Subcutaneous abdominal adipose tissue (tissue), 5 donors: ENCODE results near the gene ZMAT5.

Source experiments
- H3K27ac ChIP-seq: one replicate; pipeline ENCODE4 v1.7.0; 2013; ENCODE audit warnings: low read depth, mild to moderate bottlenecking, inconsistent platforms, low read length, moderate library complexity
- H3K27me3 ChIP-seq, 5 donors: one replicate each; pipeline ENCODE4 v1.7.0; 2013; ENCODE audit warnings: low read length in 5 of 5, inconsistent platforms in 1 of 5; ENCODE audit not compliant: control insufficient read depth in 5 of 5, insufficient read depth in 4 of 5
- H3K36me3 ChIP-seq, 5 donors: one replicate each; pipeline ENCODE4 v1.7.0; 2013; ENCODE audit warnings: low read length in 5 of 5; ENCODE audit not compliant: control insufficient read depth in 5 of 5, insufficient read depth in 5 of 5
- H3K4me1 ChIP-seq, 5 donors: one replicate each; pipeline ENCODE4 v1.7.0; 2013; ENCODE audit warnings: low read length in 5 of 5, mild to moderate bottlenecking in 3 of 5, moderate library complexity in 1 of 5; ENCODE audit not compliant: control insufficient read depth in 5 of 5, insufficient read depth in 5 of 5
- H3K4me3 ChIP-seq, 5 donors: one replicate each; pipeline ENCODE4 v1.7.0; 2013; ENCODE audit warnings: low read length in 5 of 5, low read depth in 1 of 5
- H3K9ac ChIP-seq, 5 donors: one replicate each; pipeline ENCODE4 v1.7.0; 2013; ENCODE audit warnings: low read length in 5 of 5, mild to moderate bottlenecking in 4 of 5, moderate library complexity in 3 of 5
- H3K9me3 ChIP-seq, 5 donors: one replicate each; pipeline ENCODE4 v1.7.0; 2013; ENCODE audit warnings: low read length in 5 of 5; ENCODE audit not compliant: control insufficient read depth in 5 of 5
- donor health status: healthy.
- donor health status: healthy.
- donor health status: healthy.
- donor health status: healthy.
- donor health status: healthy.

Gene ZMAT5

DNA sequence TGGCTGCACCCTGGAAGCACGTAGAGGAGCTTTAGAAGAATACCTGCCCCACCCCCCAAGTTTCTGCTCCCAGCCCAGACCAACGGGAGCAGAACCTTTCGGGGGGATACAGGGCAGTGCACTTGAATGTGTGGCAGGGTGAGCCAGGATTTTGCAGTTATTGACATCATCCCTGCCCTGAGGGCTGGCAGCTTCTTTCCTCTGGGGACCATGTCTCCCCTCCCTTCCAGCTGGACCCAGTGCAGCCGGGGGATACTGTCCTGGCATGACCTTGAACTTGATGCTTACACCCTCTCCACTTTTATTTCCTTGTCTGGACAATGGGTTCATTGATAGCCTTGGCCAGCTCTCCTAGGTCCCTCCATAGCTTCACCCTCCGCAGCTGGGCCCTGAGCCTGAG, 51.1 kb downstream of the ZMAT5 start:
- no peak overlapping the region for H3K9ac ChIP-seq
- H3K9me3 ChIP-seq = no peaks in the 10 kb centered on the region
- no peak overlapping the region for H3K27ac ChIP-seq
- H3K4me3 ChIP-seq = no peak overlapping the region
- H3K27me3 ChIP-seq = peaks cover 29 to 49% (median 43%) of the 10 kb centered on the region in 5 donors
- peaks cover 0 to 7% (median 3%) of the 10 kb centered on the region in 5 donors for H3K4me1 ChIP-seq
- H3K36me3 ChIP-seq = no peaks in the 10 kb centered on the region

- Histone ChIP-seq H3K4me3 (no peak overlapping the region), H3K9me3 (no peaks in the 10 kb centered on the region), H3K9ac (no peak overlapping the region), H3K4me1 (peaks cover 0 to 9% (median 3%) of the 10 kb centered on the region in 5 donors), H3K36me3 (no peaks in the 10 kb centered on the region), H3K27ac (no peak overlapping the region), H3K27me3 (peaks cover 29 to 54% (median 46%) of the 10 kb centered on the region in 5 donors)
Measured at GRCh38 chr22:29715240-29715639, 51.6 kb downstream of the ZMAT5 start.

- H3K4me1 ChIP-seq = peaks cover 0 to 6% (median 0%) of the 10 kb centered on the region in 5 donors
- no peaks in the 10 kb centered on the region for H3K9me3 ChIP-seq
- H3K36me3 ChIP-seq = no peaks in the 10 kb centered on the region
- no peak overlapping the region for H3K4me3 ChIP-seq
- H3K9ac ChIP-seq = no peak overlapping the region
- H3K27ac ChIP-seq = no peak overlapping the region
- peaks cover 15 to 42% (median 39%) of the 10 kb centered on the region in 5 donors for H3K27me3 ChIP-seq
Measured at GRCh38 chr22:29713156-29713727, 53.6 kb downstream of the ZMAT5 start.

- Histone ChIP-seq H3K4me1 (peaks cover 0 to 6% (median 0%) of the 10 kb centered on the region in 5 donors), H3K27me3 (peaks cover 13 to 41% (median 38%) of the 10 kb centered on the region in 5 donors), H3K36me3 (no peaks in the 10 kb centered on the region)
Measured at GRCh38 chr22:29712119-29712518, 54.7 kb downstream of the ZMAT5 start.

GRCh38 chr22:29710922-29711593, 55.7 kb downstream of the ZMAT5 start:
- Histone ChIP-seq H3K4me1 (peaks cover 0 to 6% (median 0%) of the 10 kb centered on the region in 5 donors), H3K36me3 (no peaks in the 10 kb centered on the region), H3K27me3 (peaks cover 19 to 51% (median 43%) of the 10 kb centered on the region in 5 donors), H3K27ac (no peak overlapping the region), H3K9me3 (no peaks in the 10 kb centered on the region), H3K4me3 (no peak overlapping the region), H3K9ac (no peak overlapping the region)

More at GRCh38 chr22:29712119-29712518, 54.7 kb downstream of the ZMAT5 start:
- Histone ChIP-seq H3K4me3 (no peak overlapping the region), H3K27ac (no peak overlapping the region), H3K9ac (no peak overlapping the region), H3K9me3 (no peaks in the 10 kb centered on the region)

DNA sequence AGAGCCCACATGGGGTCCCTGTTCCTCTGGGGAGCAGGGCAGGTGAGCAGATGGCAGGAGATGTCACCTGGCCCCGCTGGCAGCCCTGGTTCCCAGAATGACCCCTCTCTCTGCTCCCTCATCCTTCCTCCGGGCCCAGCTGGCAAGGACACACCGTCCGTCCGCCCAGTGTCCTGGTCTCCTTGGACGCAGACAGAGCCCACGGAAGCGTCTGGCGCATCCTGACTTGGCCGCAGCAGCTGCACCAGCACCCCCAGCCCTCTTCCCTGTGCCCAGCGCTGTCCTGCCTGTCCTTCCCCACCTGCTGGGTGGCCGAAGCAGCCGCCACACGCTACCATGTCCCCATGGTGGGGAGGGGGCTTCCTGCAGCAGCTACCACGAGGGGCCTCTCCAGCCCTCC, 56.6 kb downstream of the ZMAT5 start:
- Histone ChIP-seq H3K36me3 (no peaks in the 10 kb centered on the region), H3K4me3 (no peak overlapping the region), H3K9me3 (no peaks in the 10 kb centered on the region), H3K9ac (no peak overlapping the region), H3K4me1 (peaks cover 0 to 6% (median 0%) of the 10 kb centered on the region in 5 donors), H3K27me3 (peaks cover 19 to 51% (median 44%) of the 10 kb centered on the region in 5 donors), H3K27ac (no peak overlapping the region)

DNA sequence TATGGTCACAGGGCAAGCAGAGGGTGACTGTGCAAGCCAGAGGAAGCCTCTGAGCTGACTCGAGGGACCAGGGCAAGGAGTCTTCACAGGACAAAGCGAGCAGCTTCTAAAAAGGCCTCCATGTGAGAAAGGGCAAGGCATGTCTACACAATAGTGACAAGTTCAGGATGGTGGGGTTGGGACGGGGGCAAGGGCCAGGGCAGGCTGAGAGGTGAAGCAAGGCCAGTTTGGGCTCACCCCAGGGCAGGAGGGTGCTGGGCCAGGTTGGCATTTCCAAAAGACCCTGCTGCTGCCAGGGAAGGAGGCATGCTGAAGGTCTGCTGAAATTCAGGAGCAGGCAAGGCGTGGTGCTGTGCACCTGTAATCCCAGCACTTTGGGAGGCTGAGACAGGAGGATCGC, 59.3 kb downstream of the ZMAT5 start:
- Histone ChIP-seq H3K27me3 (peaks cover 12 to 52% (median 33%) of the 10 kb centered on the region in 5 donors), H3K36me3 (no peaks in the 10 kb centered on the region), H3K9ac (no peak overlapping the region), H3K4me1 (peaks cover 0 to 20% (median 10%) of the 10 kb centered on the region in 5 donors), H3K27ac (no peak overlapping the region), H3K4me3 (no peak overlapping the region), H3K9me3 (no peaks in the 10 kb centered on the region)

DNA sequence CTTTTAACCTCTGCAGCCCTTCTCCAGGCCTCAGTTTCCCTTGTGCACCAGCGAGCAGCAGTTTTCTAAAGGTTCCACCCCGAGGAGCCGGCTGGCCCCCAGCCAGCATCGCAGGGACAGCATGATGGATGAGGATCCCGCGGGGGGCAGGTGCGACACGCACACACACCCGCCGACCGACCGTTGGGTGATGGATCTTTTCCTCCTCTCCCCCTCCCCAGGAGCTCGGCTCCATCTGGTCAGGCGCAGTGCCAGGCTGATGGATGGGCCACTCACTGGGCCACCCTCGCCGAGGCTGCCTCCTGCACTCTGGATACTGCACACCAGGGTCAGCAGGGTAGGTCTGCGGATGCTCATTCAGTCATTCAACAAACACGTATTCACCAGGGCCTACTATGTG, 59.8 kb downstream of the ZMAT5 start:
- Histone ChIP-seq H3K9ac (no peak overlapping the region), H3K4me1 (peaks cover 0 to 25% (median 14%) of the 10 kb centered on the region in 5 donors), H3K27me3 (peaks cover 12 to 57% (median 35%) of the 10 kb centered on the region in 5 donors), H3K36me3 (no peaks in the 10 kb centered on the region), H3K4me3 (no peak overlapping the region), H3K9me3 (no peaks in the 10 kb centered on the region), H3K27ac (no peak overlapping the region)

DNA sequence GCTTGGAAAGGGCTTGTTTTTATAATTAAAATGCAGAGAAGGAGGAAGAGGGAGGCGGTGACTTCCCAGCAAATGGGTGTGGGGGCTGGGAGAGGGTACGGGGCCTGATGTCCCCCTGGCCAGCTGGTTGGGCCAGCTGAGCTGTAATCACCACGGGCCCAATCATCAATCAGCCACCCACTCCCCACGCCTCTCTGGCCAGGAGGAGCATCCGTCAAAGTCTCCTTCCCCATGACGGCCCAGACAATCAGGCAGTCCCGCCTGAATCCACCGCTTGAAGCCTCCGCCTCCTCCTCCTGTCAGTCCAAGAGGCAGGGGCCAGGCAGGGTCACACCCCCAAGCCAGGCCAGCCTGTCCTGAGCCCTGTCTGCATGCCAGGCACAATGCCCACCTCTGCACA, 60.3 kb downstream of the ZMAT5 start:
- Histone ChIP-seq H3K36me3 (no peaks in the 10 kb centered on the region), H3K9me3 (no peaks in the 10 kb centered on the region), H3K27me3 (peaks cover 12 to 62% (median 35%) of the 10 kb centered on the region in 5 donors), H3K27ac (no peak overlapping the region), H3K4me1 (peaks cover 0 to 29% (median 17%) of the 10 kb centered on the region in 5 donors), H3K4me3 (no peak overlapping the region), H3K9ac (no peak overlapping the region)

GRCh38 chr22:29705651-29706050, 61.2 kb downstream of the ZMAT5 start:
- Histone ChIP-seq H3K9ac (no peak overlapping the region), H3K4me1 (peaks cover 0 to 33% (median 22%) of the 10 kb centered on the region in 5 donors), H3K27ac (no peak overlapping the region)

More at GRCh38 chr22:29705651-29706050, 61.2 kb downstream of the ZMAT5 start:
- Histone ChIP-seq H3K9me3 (no peaks in the 10 kb centered on the region), H3K27me3 (peaks cover 13 to 64% (median 44%) of the 10 kb centered on the region in 5 donors), H3K4me3 (no peak overlapping the region), H3K36me3 (no peaks in the 10 kb centered on the region)
